ENCODE data around the gene CRB1.

CRB1 gene

GRCh38 chr1:197268012-197268411 is at the start of gene CRB1:
CRB1 (plus strand) TSS chr1:197268252; CDS start chr1:197268413, 161 bp downstream.
- peak; percentile 40 for DNase-seq

GRCh38 chr1:197218857-197219256 is 49.2 kb upstream of the CRB1 start:
- no peak for DNase-seq

GRCh38 chr1:197222025-197222685 is 45.9 kb upstream of the CRB1 start:
- no peak for DNase-seq

GRCh38 chr1:197222780-197223179 is 45.3 kb upstream of the CRB1 start:
- no peak for DNase-seq

- DNase-seq, result no peak
Observed at GRCh38 chr1:197224160-197224559, 43.9 kb upstream of the CRB1 start.

GRCh38 chr1:197225611-197226010 is 42.4 kb upstream of the CRB1 start:
- DNase-seq, result no peak

- DNase-seq, result no peak
Observed at GRCh38 chr1:197234581-197234980, 33.5 kb upstream of the CRB1 start.

- DNase-seq, result no peak
Observed at GRCh38 chr1:197235355-197235754, 32.7 kb upstream of the CRB1 start.

- no peak for DNase-seq
Observed at GRCh38 chr1:197247465-197247864, 20.6 kb upstream of the CRB1 start.

- DNase-seq, result no peak
Observed at GRCh38 chr1:197249324-197249723, 18.7 kb upstream of the CRB1 start.

GRCh38 chr1:197250616-197251015 is 17.4 kb upstream of the CRB1 start:
- no peak for DNase-seq

GRCh38 chr1:197252973-197253372 is 15.1 kb upstream of the CRB1 start:
- no peak for DNase-seq

GRCh38 chr1:197254866-197255265 is 13.2 kb upstream of the CRB1 start:
- DNase-seq, result no peak

GRCh38 chr1:197264936-197265567 is 3.0 kb upstream of the CRB1 start:
- DNase-seq, result no peak

GRCh38 chr1:197269053-197269452 is 1.0 kb downstream of the CRB1 start:
- peak; percentile 85 for DNase-seq

- DNase-seq, result no peak
Observed at GRCh38 chr1:197272791-197273190, 4.7 kb downstream of the CRB1 start.

- no peak for DNase-seq
Observed at GRCh38 chr1:197277166-197277565, 9.1 kb downstream of the CRB1 start.

- no peak for DNase-seq
Observed at GRCh38 chr1:197284325-197284724, 16.3 kb downstream of the CRB1 start.

GRCh38 chr1:197284966-197285365 is 16.9 kb downstream of the CRB1 start:
- no peak for DNase-seq

- no peak for DNase-seq
Observed at GRCh38 chr1:197285526-197286205, 17.6 kb downstream of the CRB1 start.

GRCh38 chr1:197286634-197287033 is 18.6 kb downstream of the CRB1 start:
- DNase-seq, result no peak

- no peak for DNase-seq
Observed at GRCh38 chr1:197287863-197288262, 19.8 kb downstream of the CRB1 start.

- DNase-seq, result no peak
Observed at GRCh38 chr1:197302775-197303174, 34.7 kb downstream of the CRB1 start.

GRCh38 chr1:197303463-197303862 is 35.4 kb downstream of the CRB1 start:
- DNase-seq, result no peak
